ENCODE measurements around the gene HS3ST5.

DNA sequence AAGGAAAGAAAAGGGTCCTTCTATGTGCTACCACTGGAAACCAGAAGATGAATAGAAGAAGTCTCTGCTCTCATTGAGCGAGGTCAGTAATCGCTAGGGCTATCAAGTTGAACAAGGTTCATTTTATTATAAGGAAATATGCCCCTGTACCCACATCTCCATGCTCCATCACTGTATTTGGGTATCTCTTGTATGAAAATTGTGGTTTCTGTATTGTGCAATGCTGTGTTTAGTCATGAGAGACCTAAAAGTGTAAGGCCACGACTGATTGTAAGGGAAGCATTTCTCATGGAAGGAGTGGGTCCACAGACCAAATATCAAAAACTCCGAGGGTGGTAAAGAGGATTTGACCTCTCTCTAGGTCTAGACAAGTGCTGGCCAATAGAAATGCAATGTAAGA is 3.6 kb upstream of the HS3ST5 start:
- TF ChIP-seq EZH2phosphoT487 (IDR thresholded peaks at IDR 0.05; ENCODE audit: insufficient read depth, low read depth), result no peak
- no peak for TF ChIP-seq EZH2 (IDR thresholded peaks at IDR 0.05; ENCODE audit: insufficient read depth, poor library complexity, severe bottlenecking)

All from GM23248 (cell line).